Measurements from ENCODE around the gene SERTM2.
"Not testable (repeated sequence)": the region's sequence is repeated elsewhere in the genome, so short reads cannot be mapped to it uniquely, and the experiment has no call there.

The SERTM2 gene

GRCh38 chrX:111543212-111543741, 31.8 kb downstream of the SERTM2 start:
- Histone ChIP-seq H3K36me3 (ENCODE audit: control insufficient read depth in 5 of 5, insufficient read depth in 5 of 5, low read length in 5 of 5) (no peaks in the 10 kb centered on the region), H3K4me3 (ENCODE audit: low read depth in 1 of 5, low read length in 5 of 5) (no peak overlapping the region), H3K4me1 (ENCODE audit: control insufficient read depth in 5 of 5, insufficient read depth in 5 of 5, low read length in 5 of 5) (no peaks in the 10 kb centered on the region), H3K27me3 (ENCODE audit: control insufficient read depth in 5 of 5, insufficient read depth in 4 of 5, low read length in 5 of 5) (peaks cover 0 to 6% (median 3%) of the 10 kb centered on the region in 5 donors), H3K27ac (ENCODE audit: low read depth, low read length) (no peak overlapping the region), H3K9ac (ENCODE audit: low read length in 5 of 5) (no peak overlapping the region), H3K9me3 (ENCODE audit: control insufficient read depth in 5 of 5, low read length in 5 of 5) (no peaks in the 10 kb centered on the region)

DNA sequence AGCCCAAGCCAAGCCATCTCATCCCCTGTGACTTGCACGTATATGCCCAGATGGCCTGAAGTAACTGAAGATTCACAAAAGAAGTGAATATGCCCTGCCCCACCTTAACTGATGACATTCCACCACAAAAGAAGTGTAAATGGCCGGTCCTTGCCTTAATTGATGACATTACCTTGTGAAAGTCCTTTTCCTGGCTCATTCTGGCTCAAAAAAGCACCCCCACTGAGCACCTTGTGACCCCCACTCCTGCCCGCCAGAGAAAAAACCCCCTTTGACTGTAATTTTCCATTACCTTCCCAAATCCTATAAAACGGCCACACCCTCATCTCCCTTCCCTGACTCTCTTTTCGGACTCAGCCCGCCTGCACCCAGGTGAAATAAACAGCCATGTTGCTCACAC, 37.8 kb downstream of the SERTM2 start:
- not testable (repeated sequence) for H3K4me1 ChIP-seq (ENCODE audit: control insufficient read depth in 5 of 5, insufficient read depth in 5 of 5, low read length in 5 of 5); H3K9me3 ChIP-seq (ENCODE audit: control insufficient read depth in 5 of 5, low read length in 5 of 5); H3K4me3 ChIP-seq (ENCODE audit: low read depth in 1 of 5, low read length in 5 of 5); H3K9ac ChIP-seq (ENCODE audit: low read length in 5 of 5); H3K36me3 ChIP-seq (ENCODE audit: control insufficient read depth in 5 of 5, insufficient read depth in 5 of 5, low read length in 5 of 5); H3K27ac ChIP-seq (ENCODE audit: low read depth, low read length); H3K27me3 ChIP-seq (ENCODE audit: control insufficient read depth in 5 of 5, insufficient read depth in 4 of 5, low read length in 5 of 5)

- H3K27me3 ChIP-seq (ENCODE audit: control insufficient read depth in 5 of 5, insufficient read depth in 4 of 5, low read length in 5 of 5), result peaks cover 0 to 3% (median 0%) of the 10 kb centered on the region in 5 donors
- H3K9me3 ChIP-seq (ENCODE audit: control insufficient read depth in 5 of 5, low read length in 5 of 5), result no peaks in the 10 kb centered on the region
- no peak overlapping the region for H3K4me3 ChIP-seq (ENCODE audit: low read depth in 1 of 5, low read length in 5 of 5)
- H3K4me1 ChIP-seq (ENCODE audit: control insufficient read depth in 5 of 5, insufficient read depth in 5 of 5, low read length in 5 of 5), result peaks cover 0 to 4% (median 0%) of the 10 kb centered on the region in 5 donors
- no peaks in the 10 kb centered on the region for H3K36me3 ChIP-seq (ENCODE audit: control insufficient read depth in 5 of 5, insufficient read depth in 5 of 5, low read length in 5 of 5)
- H3K27ac ChIP-seq (ENCODE audit: low read depth, low read length), result no peak overlapping the region
- no peak overlapping the region for H3K9ac ChIP-seq (ENCODE audit: low read length in 5 of 5)
Measured at GRCh38 chrX:111555406-111555958, 44.0 kb downstream of the SERTM2 start.

GRCh38 chrX:111560801-111561200, 49.4 kb downstream of the SERTM2 start:
- Histone ChIP-seq H3K36me3 (ENCODE audit: control insufficient read depth in 5 of 5, insufficient read depth in 5 of 5, low read length in 5 of 5) (no peaks in the 10 kb centered on the region), H3K4me1 (ENCODE audit: control insufficient read depth in 5 of 5, insufficient read depth in 5 of 5, low read length in 5 of 5) (no peaks in the 10 kb centered on the region), H3K27me3 (ENCODE audit: control insufficient read depth in 5 of 5, insufficient read depth in 4 of 5, low read length in 5 of 5) (peaks cover 0 to 3% (median 2%) of the 10 kb centered on the region in 5 donors), H3K9me3 (ENCODE audit: control insufficient read depth in 5 of 5, low read length in 5 of 5) (no peaks in the 10 kb centered on the region), H3K4me3 (ENCODE audit: low read depth in 1 of 5, low read length in 5 of 5) (no peak overlapping the region), H3K27ac (ENCODE audit: low read depth, low read length) (no peak overlapping the region), H3K9ac (ENCODE audit: low read length in 5 of 5) (no peak overlapping the region)

DNA sequence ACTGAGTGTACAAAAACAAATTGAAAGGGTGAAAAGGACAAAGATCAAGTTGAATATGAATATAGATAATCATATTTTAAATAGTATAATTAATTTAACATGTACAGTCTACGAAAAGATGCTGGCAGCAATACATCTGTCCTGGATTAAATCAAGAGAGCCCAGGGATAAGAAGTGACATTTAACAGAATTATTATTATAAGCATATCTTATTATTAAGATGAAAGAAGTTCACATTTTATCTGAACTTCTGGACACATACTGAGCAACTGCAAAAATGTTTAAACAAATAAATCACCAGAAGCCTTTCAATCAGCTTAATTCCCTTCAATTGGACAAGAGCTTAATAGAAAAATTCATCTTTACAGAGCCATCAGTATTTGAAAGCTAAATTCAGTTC, 50.4 kb downstream of the SERTM2 start:
- Histone ChIP-seq H3K27ac (ENCODE audit: low read depth, low read length) (no peak overlapping the region), H3K9ac (ENCODE audit: low read length in 5 of 5) (no peak overlapping the region), H3K36me3 (ENCODE audit: control insufficient read depth in 5 of 5, insufficient read depth in 5 of 5, low read length in 5 of 5) (no peaks in the 10 kb centered on the region), H3K27me3 (ENCODE audit: control insufficient read depth in 5 of 5, insufficient read depth in 4 of 5, low read length in 5 of 5) (peaks cover 0 to 3% (median 2%) of the 10 kb centered on the region in 5 donors), H3K9me3 (ENCODE audit: control insufficient read depth in 5 of 5, low read length in 5 of 5) (no peaks in the 10 kb centered on the region), H3K4me1 (ENCODE audit: control insufficient read depth in 5 of 5, insufficient read depth in 5 of 5, low read length in 5 of 5) (no peaks in the 10 kb centered on the region), H3K4me3 (ENCODE audit: low read depth in 1 of 5, low read length in 5 of 5) (no peak overlapping the region)

DNA sequence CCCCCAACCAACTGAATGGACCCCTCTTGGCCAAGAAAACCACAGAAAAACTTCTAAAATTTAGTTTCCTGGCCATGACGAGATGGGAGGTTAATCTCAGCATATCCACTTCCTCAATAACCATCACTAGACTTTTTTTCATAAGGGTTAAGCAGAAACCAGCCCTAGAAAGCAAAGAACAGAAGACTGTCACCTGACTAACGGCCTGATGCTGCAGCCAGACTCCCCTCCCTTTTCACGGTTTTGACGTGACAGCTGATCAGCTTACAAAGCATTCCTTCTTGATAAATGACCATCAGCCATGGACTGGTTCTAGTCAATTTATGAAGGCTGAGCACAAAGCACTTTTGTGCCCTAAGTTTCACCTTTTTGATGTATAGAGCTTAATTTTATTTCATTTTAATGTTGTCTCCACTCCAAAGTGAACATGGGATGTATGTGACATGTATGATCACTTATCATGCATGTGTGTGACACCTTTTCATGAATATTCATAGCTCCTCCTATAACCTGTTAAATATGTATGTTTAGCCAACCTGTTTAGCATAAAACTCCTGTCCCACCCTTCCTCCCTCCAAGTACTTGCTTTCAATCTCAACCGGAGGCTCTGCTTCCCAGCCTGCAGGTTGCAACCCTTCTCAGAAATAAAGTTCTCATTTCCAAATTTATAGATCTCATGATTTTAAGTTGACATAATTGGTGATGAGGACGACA, 56.3 kb downstream of the SERTM2 start:
- Histone ChIP-seq H3K9me3 (ENCODE audit: control insufficient read depth in 5 of 5, low read length in 5 of 5) (no peaks in the 10 kb centered on the region), H3K4me3 (ENCODE audit: low read depth in 1 of 5, low read length in 5 of 5) (no peak overlapping the region), H3K9ac (ENCODE audit: low read length in 5 of 5) (no peak overlapping the region), H3K27ac (ENCODE audit: low read depth, low read length) (no peak overlapping the region), H3K4me1 (ENCODE audit: control insufficient read depth in 5 of 5, insufficient read depth in 5 of 5, low read length in 5 of 5) (no peaks in the 10 kb centered on the region), H3K36me3 (ENCODE audit: control insufficient read depth in 5 of 5, insufficient read depth in 5 of 5, low read length in 5 of 5) (no peaks in the 10 kb centered on the region), H3K27me3 (ENCODE audit: control insufficient read depth in 5 of 5, insufficient read depth in 4 of 5, low read length in 5 of 5) (peaks cover 0 to 4% (median 3%) of the 10 kb centered on the region in 5 donors)

- Histone ChIP-seq H3K9me3 (ENCODE audit: control insufficient read depth in 5 of 5, low read length in 5 of 5) (no peaks in the 10 kb centered on the region), H3K27me3 (ENCODE audit: control insufficient read depth in 5 of 5, insufficient read depth in 4 of 5, low read length in 5 of 5) (peaks cover 0 to 4% (median 3%) of the 10 kb centered on the region in 5 donors), H3K4me3 (ENCODE audit: low read depth in 1 of 5, low read length in 5 of 5) (no peak overlapping the region), H3K36me3 (ENCODE audit: control insufficient read depth in 5 of 5, insufficient read depth in 5 of 5, low read length in 5 of 5) (no peaks in the 10 kb centered on the region), H3K27ac (ENCODE audit: low read depth, low read length) (no peak overlapping the region), H3K4me1 (ENCODE audit: control insufficient read depth in 5 of 5, insufficient read depth in 5 of 5, low read length in 5 of 5) (no peaks in the 10 kb centered on the region), H3K9ac (ENCODE audit: low read length in 5 of 5) (no peak overlapping the region)
Measured at GRCh38 chrX:111568354-111568753, 56.9 kb downstream of the SERTM2 start.

GRCh38 chrX:111568817-111569216, 57.4 kb downstream of the SERTM2 start:
- Histone ChIP-seq H3K4me1 (ENCODE audit: control insufficient read depth in 5 of 5, insufficient read depth in 5 of 5, low read length in 5 of 5) (no peaks in the 10 kb centered on the region), H3K27ac (ENCODE audit: low read depth, low read length) (no peak overlapping the region), H3K9ac (ENCODE audit: low read length in 5 of 5) (no peak overlapping the region), H3K9me3 (ENCODE audit: control insufficient read depth in 5 of 5, low read length in 5 of 5) (no peaks in the 10 kb centered on the region), H3K27me3 (ENCODE audit: control insufficient read depth in 5 of 5, insufficient read depth in 4 of 5, low read length in 5 of 5) (peaks cover 0 to 4% (median 3%) of the 10 kb centered on the region in 5 donors), H3K36me3 (ENCODE audit: control insufficient read depth in 5 of 5, insufficient read depth in 5 of 5, low read length in 5 of 5) (no peaks in the 10 kb centered on the region), H3K4me3 (ENCODE audit: low read depth in 1 of 5, low read length in 5 of 5) (no peak overlapping the region)

All from subcutaneous abdominal adipose tissue (tissue), 5 donors.